Gastroesophageal sphincter (tissue), 3 donors: ENCODE data around the gene INPP4B.

Source experiments
- POLR2AphosphoS5 ChIP-seq: sonication (generic); formaldehyde crosslinking; IDR thresholded peaks from one replicate; pipeline ENCODE4 v1.6.1; 2017; ENCODE audit warnings: antibody characterized with exemption
- TF ChIP-seq, protein P1 (sequence below), 4 experiments: fragments of 200-600 bp in 2 of 4; fragments of 450-650 bp in 2 of 4; sonication (generic) in 1 of 4; IDR thresholded peaks; one replicate each; pipeline ENCODE4 v1.5.1; 2017 to 2019; ENCODE audit warnings: antibody characterized with exemption in 4 of 4, mild to moderate bottlenecking in 2 of 4, moderate library complexity in 2 of 4

GRCh38 chr4:142336251-142336934 lies 509.7 kb downstream of the INPP4B start:
- TF ChIP-seq, protein P1, sequence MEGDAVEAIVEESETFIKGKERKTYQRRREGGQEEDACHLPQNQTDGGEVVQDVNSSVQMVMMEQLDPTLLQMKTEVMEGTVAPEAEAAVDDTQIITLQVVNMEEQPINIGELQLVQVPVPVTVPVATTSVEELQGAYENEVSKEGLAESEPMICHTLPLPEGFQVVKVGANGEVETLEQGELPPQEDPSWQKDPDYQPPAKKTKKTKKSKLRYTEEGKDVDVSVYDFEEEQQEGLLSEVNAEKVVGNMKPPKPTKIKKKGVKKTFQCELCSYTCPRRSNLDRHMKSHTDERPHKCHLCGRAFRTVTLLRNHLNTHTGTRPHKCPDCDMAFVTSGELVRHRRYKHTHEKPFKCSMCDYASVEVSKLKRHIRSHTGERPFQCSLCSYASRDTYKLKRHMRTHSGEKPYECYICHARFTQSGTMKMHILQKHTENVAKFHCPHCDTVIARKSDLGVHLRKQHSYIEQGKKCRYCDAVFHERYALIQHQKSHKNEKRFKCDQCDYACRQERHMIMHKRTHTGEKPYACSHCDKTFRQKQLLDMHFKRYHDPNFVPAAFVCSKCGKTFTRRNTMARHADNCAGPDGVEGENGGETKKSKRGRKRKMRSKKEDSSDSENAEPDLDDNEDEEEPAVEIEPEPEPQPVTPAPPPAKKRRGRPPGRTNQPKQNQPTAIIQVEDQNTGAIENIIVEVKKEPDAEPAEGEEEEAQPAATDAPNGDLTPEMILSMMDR (IDR thresholded peaks at IDR 0.05): no peak
- no peak for TF ChIP-seq POLR2AphosphoS5
